SK-N-SH (cell line): ENCODE results near the gene HK2.

Source experiments
- CTCF ChIP-seq: fragments of 200-600 bp; sonication (generic); IDR thresholded peaks from 2 replicates; pipeline ENCODE4 v1.6.1; 2017; ENCODE audit warnings: antibody characterized with exemption, mild to moderate bottlenecking, moderate library complexity
- EZH2phosphoT487 ChIP-seq: fragments of 200-600 bp; sonication (generic); IDR thresholded peaks from 2 replicates; pipeline ENCODE4 v1.6.1; 2017; ENCODE audit warnings: low read depth, mixed run types, mild to moderate bottlenecking, antibody characterized with exemption, moderate library complexity, borderline replicate concordance
- FOSL2 ChIP-seq: IDR thresholded peaks from 2 replicates; pipeline ENCODE4 v1.4.0; 2012; ENCODE audit warnings: low read depth, mild to moderate bottlenecking, moderate library complexity, borderline replicate concordance
- POLR2AphosphoS5 ChIP-seq: IDR thresholded peaks from 2 replicates; pipeline ENCODE4 v1.6.1; 2012; ENCODE audit warnings: low read depth, low read length
- RAD21 ChIP-seq: IDR thresholded peaks from 2 replicates; pipeline ENCODE4 v1.6.1; 2012; ENCODE audit warnings: mild to moderate bottlenecking, low read length
- TAF1 ChIP-seq: IDR thresholded peaks from 2 replicates; pipeline ENCODE4 v1.6.1; 2012; ENCODE audit warnings: low read depth, mild to moderate bottlenecking, low read length, moderate library complexity, borderline replicate concordance
- TCF12 ChIP-seq: IDR thresholded peaks from 2 replicates; pipeline ENCODE4 v1.4.0; 2012
- TEAD4 ChIP-seq: IDR thresholded peaks from 2 replicates; pipeline ENCODE4 v1.4.0; 2012; ENCODE audit warnings: mild to moderate bottlenecking, borderline replicate concordance; ENCODE audit not compliant: insufficient read depth

- TF ChIP-seq RAD21 (no peak), POLR2AphosphoS5 (no peak), FOSL2 (no peak), TCF12 (no peak), TEAD4 (no peak), EZH2phosphoT487 (no peak), CTCF (no peak), TAF1 (no peak)
These were observed 43.4 kb downstream of the HK2 start for GRCh38 chr2:74877376-74877775.
